ENCODE results near the gene WNK1. TPM values are rescaled to one million over a fixed set of nuclear protein-coding genes. Genes with fewer than 3 reads are reported as not detected.
A peak's percentile ranks its signal among the peaks of the same experiment; 100 is the strongest.
"Not testable (repeated sequence)": the region's sequence is repeated elsewhere in the genome, so short reads cannot be mapped to it uniquely, and the experiment has no call there.

WNK1 gene
- total RNA-seq, 1 donor from 2014 or later = 222 TPM

- peak; percentile 25 for DNase-seq (ENCODE audit: low read depth)
These were observed 2.6 kb upstream of the WNK1 start for GRCh38 chr12:749751-750270.

GRCh38 chr12:750366-751191 is 1.8 kb upstream of the WNK1 start:
- DNase-seq (ENCODE audit: low read depth) = peak; percentile 43

- peak; percentile 87 for DNase-seq (ENCODE audit: low read depth)
These were observed 984 bp upstream of the WNK1 start for GRCh38 chr12:751192-751998.

- no peak for DNase-seq (ENCODE audit: low read depth)
These were observed 574 bp downstream of the WNK1 start for GRCh38 chr12:752695-753610.

- DNase-seq (ENCODE audit: low read depth) = no peak
These were observed 1.5 kb downstream of the WNK1 start for GRCh38 chr12:753611-754472.

- DNase-seq (ENCODE audit: low read depth) = no peak
These were observed 2.1 kb downstream of the WNK1 start for GRCh38 chr12:754473-754820.

- peak; percentile 60 for DNase-seq (ENCODE audit: low read depth)
These were observed 2.6 kb downstream of the WNK1 start for GRCh38 chr12:754851-755562.

- no peak for DNase-seq (ENCODE audit: low read depth)
These were observed 7.2 kb downstream of the WNK1 start for GRCh38 chr12:759628-760027.

GRCh38 chr12:761256-761655 is 8.9 kb downstream of the WNK1 start:
- DNase-seq (ENCODE audit: low read depth) = peak; percentile 30

GRCh38 chr12:765840-766239 is 13.5 kb downstream of the WNK1 start:
- no peak for DNase-seq (ENCODE audit: low read depth)

GRCh38 chr12:768434-768833 is 16.1 kb downstream of the WNK1 start:
- no peak for DNase-seq (ENCODE audit: low read depth)

- DNase-seq (ENCODE audit: low read depth) = no peak
These were observed 18.1 kb downstream of the WNK1 start for GRCh38 chr12:770479-770878.

- no peak for DNase-seq (ENCODE audit: low read depth)
These were observed 19.8 kb downstream of the WNK1 start for GRCh38 chr12:772056-772697.

GRCh38 chr12:774051-774614 is 21.8 kb downstream of the WNK1 start:
- no peak for DNase-seq (ENCODE audit: low read depth)

GRCh38 chr12:775973-776771 is 23.8 kb downstream of the WNK1 start:
- DNase-seq (ENCODE audit: low read depth) = not testable (repeated sequence)

GRCh38 chr12:776772-777373 is 24.5 kb downstream of the WNK1 start:
- DNase-seq (ENCODE audit: low read depth) = peak; percentile 30

GRCh38 chr12:777550-778047 is 25.2 kb downstream of the WNK1 start:
- DNase-seq (ENCODE audit: low read depth) = no peak

- DNase-seq (ENCODE audit: low read depth) = no peak
These were observed 26.2 kb downstream of the WNK1 start for GRCh38 chr12:778615-779014.
